PC-3 (cell line): ENCODE data around the gene CCDC178. TPM values are rescaled to one million over a fixed set of nuclear protein-coding genes. Genes with fewer than 3 reads are reported as not detected.

Source experiments
- ATAC-seq: fragments of 200-7000 bp; cut with Tn5 transposase; 2 replicates; pipeline ENCODE4 v1.9.1; 2020; ENCODE audit warnings: mild to moderate bottlenecking, moderate library complexity
- BruUV-seq: library from RNA; stranded (reverse); fragments of 400-500 nt; replicated peaks from 2 replicates; lab custom pipeline; 2021; lab: Mats Ljungman, UMichigan
- CTCF ChIA-PET: fragments of 300-600 bp; sonication (Branson Sonifier 250); formaldehyde crosslinking; loops from one replicate; lab custom pipeline; 2022; ENCODE audit warnings: antibody characterized with exemption; lab: Charles Lee
- POLR2A ChIA-PET: fragments of 300-600 bp; sonication (Branson Sonifier 250); formaldehyde crosslinking; loops from one replicate; lab custom pipeline; 2022; ENCODE audit warnings: antibody characterized with exemption; ENCODE audit not compliant: unreplicated experiment; lab: Charles Lee
- DNase-seq: peaks from one replicate; pipeline ENCODE4 v3.0.0-alpha.2; 2015
- H2AFZ ChIP-seq: fragments of 300-600 bp; sonication (generic); 2 replicates; pipeline ENCODE4 v1.6.0; 2016; ENCODE audit warnings: antibody characterized with exemption, low read length
- H3F3A ChIP-seq: fragments of 300-600 bp; sonication (generic); one replicate; pipeline ENCODE4 v1.6.0; 2017; ENCODE audit warnings: antibody characterized with exemption, low read length, control low read depth, mild to moderate bottlenecking; ENCODE audit not compliant: unreplicated experiment
- H3K27ac ChIP-seq: fragments of 300-600 bp; sonication (generic); 2 replicates; pipeline ENCODE4 v1.5.1; 2016; ENCODE audit warnings: mild to moderate bottlenecking, low read length
- H3K27me3 ChIP-seq: fragments of 300-600 bp; sonication (generic); 2 replicates; pipeline ENCODE4 v1.6.1; 2016; ENCODE audit warnings: low read length, mixed read lengths
- H3K36me3 ChIP-seq: fragments of 300-600 bp; sonication (generic); 2 replicates; pipeline ENCODE4 v1.6.1; 2016; ENCODE audit warnings: low read depth, mixed run types, low read length, mixed read lengths
- H3K4me1 ChIP-seq: fragments of 300-600 bp; sonication (generic); 2 replicates; pipeline ENCODE4 v1.5.1; 2016; ENCODE audit warnings: low read length; ENCODE audit not compliant: insufficient read depth
- H3K4me2 ChIP-seq: fragments of 300-600 bp; sonication (generic); 2 replicates; pipeline ENCODE4 v1.6.0; 2016; ENCODE audit warnings: low read length
- H3K4me3 ChIP-seq: fragments of 300-600 bp; sonication (generic); 2 replicates; pipeline ENCODE4 v1.5.1; 2016; ENCODE audit warnings: mild to moderate bottlenecking, low read length, mixed read lengths
- H3K79me2 ChIP-seq: fragments of 300-600 bp; sonication (generic); 2 replicates; pipeline ENCODE4 v1.6.1; 2017; ENCODE audit warnings: low read length, mixed read lengths
- H3K9ac ChIP-seq: fragments of 300-600 bp; sonication (generic); 2 replicates; pipeline ENCODE4 v1.6.0; 2016; ENCODE audit warnings: mild to moderate bottlenecking, low read length
- H3K9me2 ChIP-seq: fragments of 300-600 bp; sonication (generic); replicated peaks from 2 replicates; pipeline ENCODE4 v1.6.1; 2016; ENCODE audit warnings: mixed run types, low read length, mixed read lengths
- H3K9me3 ChIP-seq: fragments of 300-600 bp; sonication (generic); 2 replicates; pipeline ENCODE4 v1.6.1; 2016; ENCODE audit warnings: low read length, mixed read lengths
- H4K20me1 ChIP-seq: fragments of 300-600 bp; sonication (generic); 2 replicates; pipeline ENCODE4 v1.6.1; 2016; ENCODE audit warnings: low read length, mixed read lengths
- EZH2 ChIP-seq: fragments of 300-600 bp; sonication (generic); IDR thresholded peaks from one replicate; pipeline ENCODE4 v1.6.1; 2017; ENCODE audit warnings: antibody characterized with exemption, mild to moderate bottlenecking, low read length; ENCODE audit not compliant: unreplicated experiment
- EZH2phosphoT487 ChIP-seq: fragments of 300-600 bp; sonication (generic); IDR thresholded peaks from 2 replicates; pipeline ENCODE4 v1.6.1; 2018; ENCODE audit warnings: mild to moderate bottlenecking, antibody characterized with exemption, low read length, borderline replicate concordance
- intact Hi-C: fragments of 100-400 bp; cut with micrococcal nuclease; formaldehyde crosslinking; loops from 2 replicates; pipeline ENCODE4 v1.9.0; 2023
- total RNA-seq: library from RNA; depleted of rRNA; stranded (reverse); fragments of >200 nt; gene quantifications from 2 replicates; pipeline ENCODE4 v1.2.3, GENCODE V29; 2014
- TF ChIP-seq, protein P1 (sequence below): fragments of 300-600 bp; sonication (generic); conservative IDR thresholded peaks from 2 replicates; pipeline ENCODE4 v1.5.1; 2017; ENCODE audit warnings: antibody characterized with exemption, low read depth, mild to moderate bottlenecking, low read length

CCDC178 gene
- total RNA-seq, 1 experiment from 2014 or later = not detected

DNA sequence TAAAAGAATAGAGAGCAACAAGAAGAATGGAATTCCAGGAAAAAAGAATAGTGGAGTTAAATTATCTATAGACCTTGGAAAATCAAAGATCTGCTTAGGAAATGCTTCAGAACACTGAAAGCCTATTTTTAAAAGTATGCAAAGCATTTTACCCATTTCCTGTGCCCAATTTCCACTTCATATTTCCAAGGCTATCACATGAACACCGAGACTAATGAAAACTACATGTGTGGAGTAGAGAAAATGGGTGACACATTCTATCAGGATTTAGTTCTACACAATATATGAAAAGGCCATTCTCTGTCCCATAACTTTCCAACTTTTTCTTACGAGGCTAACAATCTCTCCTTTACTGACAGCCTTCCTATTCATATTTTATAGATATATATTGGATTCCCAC lies 279.4 kb downstream of the CCDC178 start:
- H3K4me3 ChIP-seq = no peak overlapping the region
- no peaks in the 10 kb centered on the region for H3K36me3 ChIP-seq
- DNase-seq (no peak), ATAC-seq (no peak)
- intact Hi-C loops = no loop called here
- no peak overlapping the region for H2AFZ ChIP-seq
- no peak overlapping the region for H3K9ac ChIP-seq
- no peak overlapping the region for H3K27ac ChIP-seq
- no peaks in the 10 kb centered on the region for H4K20me1 ChIP-seq
- H3K4me1 ChIP-seq = no peaks in the 10 kb centered on the region
- TF ChIP-seq EZH2 (no peak), EZH2phosphoT487 (no peak)
- TF ChIP-seq, protein P1, sequence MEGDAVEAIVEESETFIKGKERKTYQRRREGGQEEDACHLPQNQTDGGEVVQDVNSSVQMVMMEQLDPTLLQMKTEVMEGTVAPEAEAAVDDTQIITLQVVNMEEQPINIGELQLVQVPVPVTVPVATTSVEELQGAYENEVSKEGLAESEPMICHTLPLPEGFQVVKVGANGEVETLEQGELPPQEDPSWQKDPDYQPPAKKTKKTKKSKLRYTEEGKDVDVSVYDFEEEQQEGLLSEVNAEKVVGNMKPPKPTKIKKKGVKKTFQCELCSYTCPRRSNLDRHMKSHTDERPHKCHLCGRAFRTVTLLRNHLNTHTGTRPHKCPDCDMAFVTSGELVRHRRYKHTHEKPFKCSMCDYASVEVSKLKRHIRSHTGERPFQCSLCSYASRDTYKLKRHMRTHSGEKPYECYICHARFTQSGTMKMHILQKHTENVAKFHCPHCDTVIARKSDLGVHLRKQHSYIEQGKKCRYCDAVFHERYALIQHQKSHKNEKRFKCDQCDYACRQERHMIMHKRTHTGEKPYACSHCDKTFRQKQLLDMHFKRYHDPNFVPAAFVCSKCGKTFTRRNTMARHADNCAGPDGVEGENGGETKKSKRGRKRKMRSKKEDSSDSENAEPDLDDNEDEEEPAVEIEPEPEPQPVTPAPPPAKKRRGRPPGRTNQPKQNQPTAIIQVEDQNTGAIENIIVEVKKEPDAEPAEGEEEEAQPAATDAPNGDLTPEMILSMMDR = no peak
- H3K9me2 ChIP-seq = no peaks in the 10 kb centered on the region
- H3K79me2 ChIP-seq = no peaks in the 10 kb centered on the region
- no TSS peak for BruUV-seq
- ChIA-PET POLR2A (no interaction called here), CTCF (no interaction called here)
- H3K27me3 ChIP-seq = no peaks in the 10 kb centered on the region
- H3F3A ChIP-seq = no peaks in the 10 kb centered on the region
- H3K4me2 ChIP-seq = no peak overlapping the region
- H3K9me3 ChIP-seq = no peaks in the 10 kb centered on the region

DNA sequence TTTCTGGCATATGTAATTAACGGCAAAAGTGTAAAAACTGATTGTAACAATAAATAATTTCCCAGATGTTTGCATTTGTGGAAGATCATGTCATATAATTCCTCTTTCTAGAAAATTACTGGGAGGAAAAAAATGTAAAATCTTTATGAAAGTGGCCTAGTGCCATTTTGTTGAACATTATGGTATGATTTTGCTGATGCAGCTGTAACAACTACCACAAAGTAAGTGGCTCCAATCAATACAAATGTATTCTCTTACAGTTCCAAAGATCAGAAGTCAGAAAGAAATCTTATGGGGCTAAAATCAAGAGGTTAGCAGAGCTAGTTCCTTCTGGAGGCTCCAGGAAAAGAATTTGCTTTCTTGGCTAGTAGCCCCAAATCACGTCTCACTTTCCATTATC lies 281.4 kb downstream of the CCDC178 start:
- Histone ChIP-seq H2AFZ (no peak overlapping the region), H3K4me2 (no peak overlapping the region), H3K4me1 (no peaks in the 10 kb centered on the region), H3K27ac (no peak overlapping the region), H3K36me3 (no peaks in the 10 kb centered on the region), H3K79me2 (no peaks in the 10 kb centered on the region), H4K20me1 (no peaks in the 10 kb centered on the region), H3K4me3 (no peak overlapping the region), H3F3A (no peaks in the 10 kb centered on the region), H3K9ac (no peak overlapping the region), H3K9me3 (no peaks in the 10 kb centered on the region), H3K9me2 (no peaks in the 10 kb centered on the region), H3K27me3 (no peaks in the 10 kb centered on the region)
- ChIA-PET POLR2A (no interaction called here), CTCF (no interaction called here)
- intact Hi-C loops = no loop called here
- ATAC-seq = no peak
- TF ChIP-seq EZH2 = no peak
- TF ChIP-seq, protein P1 = no peak
- TF ChIP-seq EZH2phosphoT487 = no peak
- no peak for DNase-seq
- no TSS peak for BruUV-seq

DNA sequence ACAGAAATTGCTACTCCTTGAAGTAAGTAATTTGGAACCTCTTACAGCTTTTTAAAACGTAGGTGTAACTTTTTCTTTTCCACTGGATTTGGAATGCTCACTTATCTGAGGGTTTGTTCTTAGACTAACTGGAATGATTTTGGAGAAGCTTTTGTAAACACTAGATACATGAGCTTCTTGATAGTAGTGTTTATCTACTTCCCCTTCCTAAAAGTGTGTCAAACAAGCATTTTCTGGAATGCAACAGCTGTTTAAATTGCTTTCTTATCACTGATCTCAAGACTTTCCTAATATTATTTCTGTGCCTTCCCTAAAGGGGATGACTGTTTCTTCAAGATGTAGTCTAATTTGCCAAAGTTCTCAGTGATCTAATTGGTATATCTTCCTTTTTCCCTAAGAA lies 282.6 kb downstream of the CCDC178 start:
- POLR2A ChIA-PET = no interaction called here
- intact Hi-C loops = no loop called here

More for the DNA sequence above, 282.6 kb downstream of the CCDC178 start:
- Histone ChIP-seq H2AFZ (no peak overlapping the region), H3K79me2 (no peaks in the 10 kb centered on the region), H3K36me3 (no peaks in the 10 kb centered on the region), H3K27ac (no peak overlapping the region), H3K4me1 (no peaks in the 10 kb centered on the region), H3K4me3 (no peak overlapping the region), H3K4me2 (no peak overlapping the region), H3K9me3 (no peaks in the 10 kb centered on the region), H4K20me1 (no peaks in the 10 kb centered on the region), H3F3A (no peaks in the 10 kb centered on the region), H3K27me3 (no peaks in the 10 kb centered on the region), H3K9me2 (no peaks in the 10 kb centered on the region), H3K9ac (no peak overlapping the region)
- BruUV-seq = no TSS peak
- no peak for ATAC-seq
- TF ChIP-seq EZH2phosphoT487 (no peak), EZH2 (no peak)
- TF ChIP-seq, protein P1 = no peak
- CTCF ChIA-PET = no interaction called here
- no peak for DNase-seq
